ENCODE results near the gene ISYNA1. TPM values are rescaled to one million over a fixed set of nuclear protein-coding genes. Genes with fewer than 3 reads are reported as not detected.

The ISYNA1 gene
- total and polyA plus RNA-seq, 10 of the 15 experiments (the other 5 are each of a cell fraction or from before 2014, with no cell fraction given): 1.9 to 37.0 (median 9.1) TPM

- TF ChIP-seq, protein P1, sequence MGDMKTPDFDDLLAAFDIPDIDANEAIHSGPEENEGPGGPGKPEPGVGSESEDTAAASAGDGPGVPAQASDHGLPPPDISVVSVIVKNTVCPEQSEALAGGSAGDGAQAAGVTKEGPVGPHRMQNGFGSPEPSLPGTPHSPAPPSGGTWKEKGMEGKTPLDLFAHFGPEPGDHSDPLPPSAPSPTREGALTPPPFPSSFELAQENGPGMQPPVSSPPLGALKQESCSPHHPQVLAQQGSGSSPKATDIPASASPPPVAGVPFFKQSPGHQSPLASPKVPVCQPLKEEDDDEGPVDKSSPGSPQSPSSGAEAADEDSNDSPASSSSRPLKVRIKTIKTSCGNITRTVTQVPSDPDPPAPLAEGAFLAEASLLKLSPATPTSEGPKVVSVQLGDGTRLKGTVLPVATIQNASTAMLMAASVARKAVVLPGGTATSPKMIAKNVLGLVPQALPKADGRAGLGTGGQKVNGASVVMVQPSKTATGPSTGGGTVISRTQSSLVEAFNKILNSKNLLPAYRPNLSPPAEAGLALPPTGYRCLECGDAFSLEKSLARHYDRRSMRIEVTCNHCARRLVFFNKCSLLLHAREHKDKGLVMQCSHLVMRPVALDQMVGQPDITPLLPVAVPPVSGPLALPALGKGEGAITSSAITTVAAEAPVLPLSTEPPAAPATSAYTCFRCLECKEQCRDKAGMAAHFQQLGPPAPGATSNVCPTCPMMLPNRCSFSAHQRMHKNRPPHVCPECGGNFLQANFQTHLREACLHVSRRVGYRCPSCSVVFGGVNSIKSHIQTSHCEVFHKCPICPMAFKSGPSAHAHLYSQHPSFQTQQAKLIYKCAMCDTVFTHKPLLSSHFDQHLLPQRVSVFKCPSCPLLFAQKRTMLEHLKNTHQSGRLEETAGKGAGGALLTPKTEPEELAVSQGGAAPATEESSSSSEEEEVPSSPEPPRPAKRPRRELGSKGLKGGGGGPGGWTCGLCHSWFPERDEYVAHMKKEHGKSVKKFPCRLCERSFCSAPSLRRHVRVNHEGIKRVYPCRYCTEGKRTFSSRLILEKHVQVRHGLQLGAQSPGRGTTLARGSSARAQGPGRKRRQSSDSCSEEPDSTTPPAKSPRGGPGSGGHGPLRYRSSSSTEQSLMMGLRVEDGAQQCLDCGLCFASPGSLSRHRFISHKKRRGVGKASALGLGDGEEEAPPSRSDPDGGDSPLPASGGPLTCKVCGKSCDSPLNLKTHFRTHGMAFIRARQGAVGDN (IDR thresholded peaks at IDR 0.05): peak; percentile 91
- TF ChIP-seq USF1 (IDR thresholded peaks at IDR 0.05; ENCODE audit: borderline replicate concordance, extremely low read length, insufficient read depth, low read depth, low read length) (peak; percentile 82), NFXL1 (IDR thresholded peaks at IDR 0.05; ENCODE audit: borderline replicate concordance) (no peak), DPF2 (IDR thresholded peaks at IDR 0.05) (peak; percentile 84), HDGF (IDR thresholded peaks at IDR 0.05) (peak; percentile 91), ZNF622 (IDR thresholded peaks at IDR 0.05) (no peak), IKZF2 (IDR thresholded peaks at IDR 0.05) (peak; percentile 31 to 44; a peak in 2 of 4 replicates), RUNX3 (IDR thresholded peaks at IDR 0.05; ENCODE audit: low read length) (peak; percentile 49; the same call in 1 of the 2 replicates), ESRRA (IDR thresholded peaks at IDR 0.05; ENCODE audit: low read length) (no peak), RCOR1 (conservative IDR thresholded peaks at IDR 0.05; ENCODE audit: low read depth, low read length) (no peak), BHLHE40 (IDR thresholded peaks at IDR 0.05; ENCODE audit: borderline replicate concordance in 1 of 2, low read depth in 2 of 2, low read length in 1 of 2) (peak; percentile 85 to 96), IRF4 (IDR thresholded peaks at IDR 0.05; ENCODE audit: low read depth, low read length) (0 out of 2 replicates have a peak, but pooled peaks have one; percentile 11), SPI1 (IDR thresholded peaks at IDR 0.05; ENCODE audit: borderline replicate concordance, insufficient read depth, low read depth, low read length) (no peak), BACH1 (IDR thresholded peaks at IDR 0.05; ENCODE audit: borderline replicate concordance) (peak; percentile 66; the same call in 1 of the 2 replicates), CEBPB (IDR thresholded peaks at IDR 0.05; ENCODE audit: borderline replicate concordance in 1 of 2, low read depth in 2 of 2, low read length in 2 of 2) (no peak), SREBF1 (IDR thresholded peaks at IDR 0.05; ENCODE audit: low read length) (no peak), EP300 (IDR thresholded peaks at IDR 0.05; ENCODE audit: borderline replicate concordance in 1 of 2, control insufficient read depth in 1 of 2, low read depth in 2 of 2, low read length in 2 of 2) (no peak)
- TF ChIP-seq, protein P2, sequence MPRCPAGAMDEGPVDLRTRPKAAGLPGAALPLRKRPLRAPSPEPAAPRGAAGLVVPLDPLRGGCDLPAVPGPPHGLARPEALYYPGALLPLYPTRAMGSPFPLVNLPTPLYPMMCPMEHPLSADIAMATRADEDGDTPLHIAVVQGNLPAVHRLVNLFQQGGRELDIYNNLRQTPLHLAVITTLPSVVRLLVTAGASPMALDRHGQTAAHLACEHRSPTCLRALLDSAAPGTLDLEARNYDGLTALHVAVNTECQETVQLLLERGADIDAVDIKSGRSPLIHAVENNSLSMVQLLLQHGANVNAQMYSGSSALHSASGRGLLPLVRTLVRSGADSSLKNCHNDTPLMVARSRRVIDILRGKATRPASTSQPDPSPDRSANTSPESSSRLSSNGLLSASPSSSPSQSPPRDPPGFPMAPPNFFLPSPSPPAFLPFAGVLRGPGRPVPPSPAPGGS (IDR thresholded peaks at IDR 0.05; ENCODE audit: borderline replicate concordance, insufficient read depth, low read depth, low read length, poor library complexity, severe bottlenecking): peak; percentile 59
- TF ChIP-seq, protein P3, sequence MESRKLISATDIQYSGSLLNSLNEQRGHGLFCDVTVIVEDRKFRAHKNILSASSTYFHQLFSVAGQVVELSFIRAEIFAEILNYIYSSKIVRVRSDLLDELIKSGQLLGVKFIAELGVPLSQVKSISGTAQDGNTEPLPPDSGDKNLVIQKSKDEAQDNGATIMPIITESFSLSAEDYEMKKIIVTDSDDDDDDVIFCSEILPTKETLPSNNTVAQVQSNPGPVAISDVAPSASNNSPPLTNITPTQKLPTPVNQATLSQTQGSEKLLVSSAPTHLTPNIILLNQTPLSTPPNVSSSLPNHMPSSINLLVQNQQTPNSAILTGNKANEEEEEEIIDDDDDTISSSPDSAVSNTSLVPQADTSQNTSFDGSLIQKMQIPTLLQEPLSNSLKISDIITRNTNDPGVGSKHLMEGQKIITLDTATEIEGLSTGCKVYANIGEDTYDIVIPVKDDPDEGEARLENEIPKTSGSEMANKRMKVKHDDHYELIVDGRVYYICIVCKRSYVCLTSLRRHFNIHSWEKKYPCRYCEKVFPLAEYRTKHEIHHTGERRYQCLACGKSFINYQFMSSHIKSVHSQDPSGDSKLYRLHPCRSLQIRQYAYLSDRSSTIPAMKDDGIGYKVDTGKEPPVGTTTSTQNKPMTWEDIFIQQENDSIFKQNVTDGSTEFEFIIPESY (IDR thresholded peaks at IDR 0.05): no peak
- TF ChIP-seq, protein P4, sequence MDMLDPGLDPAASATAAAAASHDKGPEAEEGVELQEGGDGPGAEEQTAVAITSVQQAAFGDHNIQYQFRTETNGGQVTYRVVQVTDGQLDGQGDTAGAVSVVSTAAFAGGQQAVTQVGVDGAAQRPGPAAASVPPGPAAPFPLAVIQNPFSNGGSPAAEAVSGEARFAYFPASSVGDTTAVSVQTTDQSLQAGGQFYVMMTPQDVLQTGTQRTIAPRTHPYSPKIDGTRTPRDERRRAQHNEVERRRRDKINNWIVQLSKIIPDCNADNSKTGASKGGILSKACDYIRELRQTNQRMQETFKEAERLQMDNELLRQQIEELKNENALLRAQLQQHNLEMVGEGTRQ (IDR thresholded peaks at IDR 0.05; ENCODE audit: borderline replicate concordance, low read depth, low read length): peak; percentile 6; the same call in 1 of the 2 replicates
Observed at GRCh38 chr19:18433015-18433691, 4.8 kb downstream of the ISYNA1 start (continued).
